C4-2B (cell line): ENCODE results near the gene PCSK6.

Experiments used
- ZFX ChIP-seq: fragments of 450-650 bp; IDR thresholded peaks from 2 replicates; pipeline ENCODE4 v1.6.1; 2017
- TF ChIP-seq, protein P1 (sequence below): fragments of 450-650 bp; conservative IDR thresholded peaks from 2 replicates; pipeline ENCODE4 v1.5.1; 2017; ENCODE audit warnings: mild to moderate bottlenecking

- TF ChIP-seq, protein P1, sequence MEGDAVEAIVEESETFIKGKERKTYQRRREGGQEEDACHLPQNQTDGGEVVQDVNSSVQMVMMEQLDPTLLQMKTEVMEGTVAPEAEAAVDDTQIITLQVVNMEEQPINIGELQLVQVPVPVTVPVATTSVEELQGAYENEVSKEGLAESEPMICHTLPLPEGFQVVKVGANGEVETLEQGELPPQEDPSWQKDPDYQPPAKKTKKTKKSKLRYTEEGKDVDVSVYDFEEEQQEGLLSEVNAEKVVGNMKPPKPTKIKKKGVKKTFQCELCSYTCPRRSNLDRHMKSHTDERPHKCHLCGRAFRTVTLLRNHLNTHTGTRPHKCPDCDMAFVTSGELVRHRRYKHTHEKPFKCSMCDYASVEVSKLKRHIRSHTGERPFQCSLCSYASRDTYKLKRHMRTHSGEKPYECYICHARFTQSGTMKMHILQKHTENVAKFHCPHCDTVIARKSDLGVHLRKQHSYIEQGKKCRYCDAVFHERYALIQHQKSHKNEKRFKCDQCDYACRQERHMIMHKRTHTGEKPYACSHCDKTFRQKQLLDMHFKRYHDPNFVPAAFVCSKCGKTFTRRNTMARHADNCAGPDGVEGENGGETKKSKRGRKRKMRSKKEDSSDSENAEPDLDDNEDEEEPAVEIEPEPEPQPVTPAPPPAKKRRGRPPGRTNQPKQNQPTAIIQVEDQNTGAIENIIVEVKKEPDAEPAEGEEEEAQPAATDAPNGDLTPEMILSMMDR: no peak
- no peak for TF ChIP-seq ZFX
Observed at GRCh38 chr15:101348015-101348414, 141.5 kb downstream of the PCSK6 start.
